ENCODE results near the gene WDFY4.

Gene WDFY4

GRCh38 chr10:48792687-48793096 lies 108.0 kb downstream of the WDFY4 start:
- Histone ChIP-seq H3K4me1 (no peaks in the 10 kb centered on the region), H3K36me3 (no peaks in the 10 kb centered on the region), H3K9me3 (no peaks in the 10 kb centered on the region), H3K4me3 (ENCODE audit: low read depth, low read length) (no peak overlapping the region), H3K27me3 (peaks cover 22% of the 10 kb centered on the region)
- TF ChIP-seq CTCF (IDR thresholded peaks at IDR 0.05; ENCODE audit: low read depth, low read length), result no peak
- no peak for DNase-seq

- H3K27me3 ChIP-seq, result peaks cover 22% of the 10 kb centered on the region
- H3K36me3 ChIP-seq, result no peaks in the 10 kb centered on the region
Observed at GRCh38 chr10:48794074-48794473, 109.4 kb downstream of the WDFY4 start.

GRCh38 chr10:48796713-48797245 lies 112.1 kb downstream of the WDFY4 start:
- H3K4me3 ChIP-seq (ENCODE audit: low read depth, low read length), result no peak overlapping the region
- H3K27me3 ChIP-seq, result peaks cover 3% of the 10 kb centered on the region; the same call in 1 of the 2 replicates
- no peaks in the 10 kb centered on the region for H3K9me3 ChIP-seq
- no peaks in the 10 kb centered on the region for H3K4me1 ChIP-seq
- DNase-seq, result no peak
- H3K36me3 ChIP-seq, result no peaks in the 10 kb centered on the region
- no peak for TF ChIP-seq CTCF (IDR thresholded peaks at IDR 0.05; ENCODE audit: low read depth, low read length)

More at GRCh38 chr10:48794074-48794473, 109.4 kb downstream of the WDFY4 start:
- DNase-seq, result no peak
- H3K4me1 ChIP-seq, result no peaks in the 10 kb centered on the region
- no peaks in the 10 kb centered on the region for H3K9me3 ChIP-seq
- H3K4me3 ChIP-seq (ENCODE audit: low read depth, low read length), result no peak overlapping the region
- TF ChIP-seq CTCF (IDR thresholded peaks at IDR 0.05; ENCODE audit: low read depth, low read length), result no peak

- H3K4me3 ChIP-seq (ENCODE audit: low read depth, low read length), result no peak overlapping the region
- no peak for TF ChIP-seq CTCF (IDR thresholded peaks at IDR 0.05; ENCODE audit: low read depth, low read length)
- no peaks in the 10 kb centered on the region for H3K4me1 ChIP-seq
- DNase-seq, result no peak
- no peaks in the 10 kb centered on the region; the same call in 1 of the 2 replicates for H3K27me3 ChIP-seq
- H3K9me3 ChIP-seq, result no peaks in the 10 kb centered on the region
- no peaks in the 10 kb centered on the region for H3K36me3 ChIP-seq
Observed at GRCh38 chr10:48797830-48798229, 113.2 kb downstream of the WDFY4 start.

GRCh38 chr10:48798481-48799254 lies 114.0 kb downstream of the WDFY4 start:
- DNase-seq, result no peak
- Histone ChIP-seq H3K4me1 (no peaks in the 10 kb centered on the region), H3K36me3 (no peaks in the 10 kb centered on the region), H3K27me3 (no peaks in the 10 kb centered on the region; the same call in 1 of the 2 replicates), H3K9me3 (no peaks in the 10 kb centered on the region), H3K4me3 (ENCODE audit: low read depth, low read length) (no peak overlapping the region)
- TF ChIP-seq CTCF (IDR thresholded peaks at IDR 0.05; ENCODE audit: low read depth, low read length), result no peak
